ENCODE results near the gene RNF144B.

DNA sequence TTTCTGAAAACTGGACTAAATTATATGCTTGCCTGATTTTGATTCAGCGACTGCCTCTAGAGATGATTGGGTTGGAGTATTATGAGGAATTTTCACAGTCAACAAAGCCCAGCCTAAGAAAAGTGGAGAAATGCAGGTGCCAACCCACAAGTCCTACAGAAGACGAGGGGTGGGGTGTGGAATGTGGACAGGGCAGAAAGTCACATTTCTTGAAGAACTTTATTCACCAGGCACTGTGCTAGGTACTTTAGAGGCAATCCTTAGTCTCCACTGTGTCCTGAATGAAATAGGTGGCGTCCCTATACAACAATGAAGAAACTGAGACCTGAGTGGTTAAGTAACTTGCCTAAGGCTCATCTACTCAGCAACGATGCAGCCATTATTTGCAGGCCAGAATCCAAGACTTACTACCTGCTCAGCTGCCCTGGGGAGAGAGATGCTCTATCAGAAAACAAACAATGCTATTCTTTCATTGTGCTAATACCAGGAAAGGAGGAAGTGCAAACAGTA is 106.3 kb downstream of the RNF144B start:
- no peak for TF ChIP-seq POLR2A (IDR thresholded peaks at IDR 0.05)
- TF ChIP-seq, protein P1, sequence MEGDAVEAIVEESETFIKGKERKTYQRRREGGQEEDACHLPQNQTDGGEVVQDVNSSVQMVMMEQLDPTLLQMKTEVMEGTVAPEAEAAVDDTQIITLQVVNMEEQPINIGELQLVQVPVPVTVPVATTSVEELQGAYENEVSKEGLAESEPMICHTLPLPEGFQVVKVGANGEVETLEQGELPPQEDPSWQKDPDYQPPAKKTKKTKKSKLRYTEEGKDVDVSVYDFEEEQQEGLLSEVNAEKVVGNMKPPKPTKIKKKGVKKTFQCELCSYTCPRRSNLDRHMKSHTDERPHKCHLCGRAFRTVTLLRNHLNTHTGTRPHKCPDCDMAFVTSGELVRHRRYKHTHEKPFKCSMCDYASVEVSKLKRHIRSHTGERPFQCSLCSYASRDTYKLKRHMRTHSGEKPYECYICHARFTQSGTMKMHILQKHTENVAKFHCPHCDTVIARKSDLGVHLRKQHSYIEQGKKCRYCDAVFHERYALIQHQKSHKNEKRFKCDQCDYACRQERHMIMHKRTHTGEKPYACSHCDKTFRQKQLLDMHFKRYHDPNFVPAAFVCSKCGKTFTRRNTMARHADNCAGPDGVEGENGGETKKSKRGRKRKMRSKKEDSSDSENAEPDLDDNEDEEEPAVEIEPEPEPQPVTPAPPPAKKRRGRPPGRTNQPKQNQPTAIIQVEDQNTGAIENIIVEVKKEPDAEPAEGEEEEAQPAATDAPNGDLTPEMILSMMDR (IDR thresholded peaks at IDR 0.05), result no peak

Measured in stomach (tissue), 4 donors.